Measurements from ENCODE around the gene TNIK.

- no peak for TF ChIP-seq CTCF (conservative IDR thresholded peaks at IDR 0.05; ENCODE audit: low read length)
- no peak for TF ChIP-seq EZH2phosphoT487 (IDR thresholded peaks at IDR 0.05; ENCODE audit: borderline replicate concordance)
Measured at GRCh38 chr3:171469376-171469775, 9.2 kb upstream of the TNIK start.

All from Loucy (cell line).